ENCODE results near the gene LAPTM5.

The LAPTM5 gene

DNA sequence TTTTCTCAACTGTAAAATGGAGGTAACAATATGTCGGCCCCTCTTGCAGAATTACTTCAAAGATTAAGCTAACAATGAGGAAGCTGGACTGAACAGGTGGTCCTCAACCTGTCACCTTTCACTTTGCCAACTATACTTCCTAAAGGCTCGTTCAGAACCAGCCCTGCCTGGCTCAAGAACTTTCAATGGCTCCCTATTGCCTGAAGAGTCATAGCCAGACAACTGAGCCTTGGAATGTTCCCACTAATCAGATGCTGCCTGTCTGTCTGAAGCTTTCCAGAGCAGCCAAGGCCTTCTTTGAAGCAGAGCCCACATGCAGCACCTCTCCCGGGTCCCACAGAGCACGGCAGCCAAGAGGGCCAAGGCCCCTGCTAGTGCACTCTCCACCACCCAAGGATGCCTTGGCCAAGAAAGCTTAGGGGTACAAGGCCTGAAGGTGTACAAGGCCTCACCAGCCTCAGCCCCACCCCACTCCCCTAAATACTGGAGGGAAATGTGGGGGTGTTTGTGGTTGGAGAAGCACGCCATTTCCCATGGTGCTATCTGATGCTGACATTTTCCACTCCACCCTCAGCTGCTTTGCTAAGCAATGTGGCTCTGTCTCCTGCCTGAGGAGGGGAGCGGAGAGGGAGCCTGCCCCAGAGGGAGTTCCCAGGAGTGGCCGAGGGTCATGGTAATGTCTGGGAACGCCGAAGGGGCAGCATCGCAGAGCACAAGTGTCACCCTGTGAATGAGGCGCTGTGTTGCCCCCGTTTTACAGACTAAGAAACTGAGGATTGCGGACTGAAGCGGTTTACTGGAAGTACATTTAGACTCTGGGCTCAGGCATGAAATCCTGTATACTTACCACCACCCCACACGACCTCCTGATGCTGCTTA lies 8.2 kb upstream of the LAPTM5 start:
- no peak overlapping the region for H3K23ac ChIP-seq (ENCODE audit: low read length)
- no peak overlapping the region for H3K18ac ChIP-seq (ENCODE audit: low read length)
- no peak overlapping the region for H2AFZ ChIP-seq (ENCODE audit: insufficient read depth, low read length, poor library complexity)
- peak overlapping the region; percentile 12 for H3K14ac ChIP-seq (ENCODE audit: low read length)
- H2BK12ac ChIP-seq (ENCODE audit: low read length) = no peak overlapping the region
- whole genome bisulfite sequencing (ENCODE audit: extremely low coverage, insufficient coverage, insufficient read length) = no CpG with 5 or more reads among the region's 15 CpGs
- H3K4me1 ChIP-seq (ENCODE audit: control insufficient read depth in 1 of 2, insufficient read depth in 2 of 2, low read length in 2 of 2) = peaks cover 21 to 22% of the 10 kb centered on the region in 2 experiments
- H2AK5ac ChIP-seq (ENCODE audit: low read length) = peak overlapping the region; percentile 15
- H4K91ac ChIP-seq (ENCODE audit: low read depth, low read length) = no peak overlapping the region
- peaks cover under 1% of the 10 kb centered on the region for H3K9me3 ChIP-seq (ENCODE audit: insufficient read depth, low read depth, low read length)
- no peak overlapping the region for H4K12ac ChIP-seq (ENCODE audit: low read depth, low read length)
- no peak overlapping the region for H3K27ac ChIP-seq (ENCODE audit: low read depth, low read length)
- H3K79me1 ChIP-seq (ENCODE audit: low read length) = peaks cover 13% of the 10 kb centered on the region
- no peaks in the 10 kb centered on the region for H3K36me3 ChIP-seq (ENCODE audit: control insufficient read depth in 1 of 2, insufficient read depth in 2 of 2, low read length in 2 of 2)
- H3K4ac ChIP-seq (ENCODE audit: low read depth, low read length) = no peak overlapping the region
- no peaks in the 10 kb centered on the region for H3K27me3 ChIP-seq (ENCODE audit: insufficient read depth, low read length)
- no peaks in the 10 kb centered on the region for H3K79me2 ChIP-seq (ENCODE audit: control insufficient read depth, insufficient read depth, low read length, poor library complexity)
- peak overlapping the region; percentile 4 for H3K4me3 ChIP-seq (ENCODE audit: low read depth, low read length)
- no peak overlapping the region for H2BK5ac ChIP-seq (ENCODE audit: low read depth, low read length, poor library complexity)
- no peak overlapping the region for H3K4me2 ChIP-seq (ENCODE audit: low read length)
- no peak overlapping the region for H2BK120ac ChIP-seq (ENCODE audit: insufficient read depth, low read length, poor library complexity)
- DNase-seq = peak; percentile 25 to 36
- H4K8ac ChIP-seq (ENCODE audit: low read depth, low read length) = no peak overlapping the region
- H3K9ac ChIP-seq (ENCODE audit: low read length) = no peak overlapping the region

DNA sequence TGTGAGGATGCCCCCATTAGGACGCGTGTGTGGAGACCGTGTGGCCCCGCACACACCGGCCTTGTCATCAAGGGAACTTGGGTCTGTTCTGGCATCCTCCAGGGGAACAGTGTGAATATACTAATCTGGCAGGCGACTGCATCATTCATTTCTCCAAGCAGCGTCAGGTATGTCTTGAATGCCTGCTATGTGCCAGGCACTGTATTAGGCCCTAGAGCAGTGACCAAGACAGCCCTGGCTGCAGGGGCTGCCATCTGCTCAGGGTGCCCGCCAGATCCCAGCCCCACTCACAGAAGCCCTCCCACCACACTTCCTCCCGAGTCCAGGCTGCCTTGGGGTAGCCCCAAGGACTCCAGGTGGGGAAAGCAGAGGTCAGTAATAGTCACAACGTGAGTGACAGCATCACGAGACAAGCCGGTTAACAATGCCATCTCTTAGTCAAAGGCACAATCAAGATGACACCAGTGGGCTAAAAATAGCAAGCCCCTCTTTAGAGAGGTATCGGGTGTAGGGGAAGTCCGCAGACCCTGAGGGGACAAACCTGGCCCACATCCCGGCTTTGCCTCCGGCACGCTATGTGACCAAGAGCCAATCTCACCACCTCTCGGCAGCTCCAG lies 7.5 kb upstream of the LAPTM5 start:
- Histone ChIP-seq H3K36me3 (ENCODE audit: control insufficient read depth in 1 of 2, insufficient read depth in 2 of 2, low read length in 2 of 2) (no peaks in the 10 kb centered on the region), H4K91ac (ENCODE audit: low read depth, low read length) (peak overlapping the region; percentile 39), H2BK120ac (ENCODE audit: insufficient read depth, low read length, poor library complexity) (no peak overlapping the region), H3K4me2 (ENCODE audit: low read length) (no peak overlapping the region), H3K79me1 (ENCODE audit: low read length) (peaks cover 13% of the 10 kb centered on the region), H3K27ac (ENCODE audit: low read depth, low read length) (no peak overlapping the region), H3K23ac (ENCODE audit: low read length) (no peak overlapping the region), H4K8ac (ENCODE audit: low read depth, low read length) (no peak overlapping the region), H3K4me3 (ENCODE audit: low read depth, low read length) (no peak overlapping the region), H3K18ac (ENCODE audit: low read length) (no peak overlapping the region), H3K27me3 (ENCODE audit: insufficient read depth, low read length) (no peaks in the 10 kb centered on the region), H4K12ac (ENCODE audit: low read depth, low read length) (no peak overlapping the region), H2AK5ac (ENCODE audit: low read length) (peak overlapping the region; percentile 22), H3K9me3 (ENCODE audit: insufficient read depth, low read depth, low read length) (peaks cover 2% of the 10 kb centered on the region), H3K4ac (ENCODE audit: low read depth, low read length) (no peak overlapping the region), H3K9ac (ENCODE audit: low read length) (no peak overlapping the region), H2BK5ac (ENCODE audit: low read depth, low read length, poor library complexity) (no peak overlapping the region), H3K4me1 (ENCODE audit: control insufficient read depth in 1 of 2, insufficient read depth in 2 of 2, low read length in 2 of 2) (peaks cover 24% of the 10 kb centered on the region in 2 experiments), H2BK12ac (ENCODE audit: low read length) (peak overlapping the region; percentile 8), H3K79me2 (ENCODE audit: control insufficient read depth, insufficient read depth, low read length, poor library complexity) (no peaks in the 10 kb centered on the region), H2AFZ (ENCODE audit: insufficient read depth, low read length, poor library complexity) (no peak overlapping the region), H3K14ac (ENCODE audit: low read length) (no peak overlapping the region)
- peak; percentile 56 to 74 for DNase-seq
- WGBS (ENCODE audit: extremely low coverage, insufficient coverage, insufficient read length) = no CpG with 5 or more reads among the region's 18 CpGs

DNA sequence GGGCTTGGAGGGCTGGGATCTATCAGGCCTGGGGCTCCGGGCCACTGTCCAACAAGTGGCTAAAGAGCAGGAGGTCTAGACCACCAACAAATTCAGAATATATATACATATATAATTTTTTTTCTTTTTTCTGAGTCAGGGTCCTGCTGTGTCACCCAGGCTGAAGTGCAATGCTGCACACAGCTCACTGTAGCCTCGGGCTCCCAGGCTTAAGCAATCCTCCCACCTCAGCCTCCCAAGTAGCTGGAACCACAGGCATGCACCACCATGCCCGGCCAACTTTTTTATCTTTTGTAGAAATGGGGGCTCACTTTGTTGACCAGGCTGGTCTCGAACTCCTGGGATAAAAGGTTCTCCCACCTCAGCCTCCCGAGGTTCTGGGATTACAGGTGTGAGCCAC lies 6.8 kb upstream of the LAPTM5 start:
- H2BK120ac ChIP-seq (ENCODE audit: insufficient read depth, low read length, poor library complexity) = peak overlapping the region; percentile 57
- no peak overlapping the region for H3K18ac ChIP-seq (ENCODE audit: low read length)
- no peak overlapping the region for H4K12ac ChIP-seq (ENCODE audit: low read depth, low read length)
- no peak overlapping the region for H2AK5ac ChIP-seq (ENCODE audit: low read length)
- H3K14ac ChIP-seq (ENCODE audit: low read length) = no peak overlapping the region
- H3K23ac ChIP-seq (ENCODE audit: low read length) = no peak overlapping the region
- no peak overlapping the region for H3K4ac ChIP-seq (ENCODE audit: low read depth, low read length)
- H3K9me3 ChIP-seq (ENCODE audit: insufficient read depth, low read depth, low read length) = peaks cover 3% of the 10 kb centered on the region
- H3K4me3 ChIP-seq (ENCODE audit: low read depth, low read length) = no peak overlapping the region
- no peak overlapping the region for H3K27ac ChIP-seq (ENCODE audit: low read depth, low read length)
- H2BK12ac ChIP-seq (ENCODE audit: low read length) = peak overlapping the region; percentile 42
- H3K4me1 ChIP-seq (ENCODE audit: control insufficient read depth in 1 of 2, insufficient read depth in 2 of 2, low read length in 2 of 2) = peaks cover 24% of the 10 kb centered on the region in 2 experiments
- no peak overlapping the region for H2BK5ac ChIP-seq (ENCODE audit: low read depth, low read length, poor library complexity)
- peaks cover 13% of the 10 kb centered on the region for H3K79me1 ChIP-seq (ENCODE audit: low read length)
- no peak overlapping the region for H3K9ac ChIP-seq (ENCODE audit: low read length)
- H3K79me2 ChIP-seq (ENCODE audit: control insufficient read depth, insufficient read depth, low read length, poor library complexity) = no peaks in the 10 kb centered on the region
- H3K27me3 ChIP-seq (ENCODE audit: insufficient read depth, low read length) = no peaks in the 10 kb centered on the region
- no peak overlapping the region for H4K8ac ChIP-seq (ENCODE audit: low read depth, low read length)
- DNase-seq = peak; percentile 81 to 82
- H3K4me2 ChIP-seq (ENCODE audit: low read length) = no peak overlapping the region
- no CpG with 5 or more reads among the region's 5 CpGs for WGBS (ENCODE audit: extremely low coverage, insufficient coverage, insufficient read length)
- no peak overlapping the region for H2AFZ ChIP-seq (ENCODE audit: insufficient read depth, low read length, poor library complexity)
- H3K36me3 ChIP-seq (ENCODE audit: control insufficient read depth in 1 of 2, insufficient read depth in 2 of 2, low read length in 2 of 2) = no peaks in the 10 kb centered on the region
- peak overlapping the region; percentile 50 for H4K91ac ChIP-seq (ENCODE audit: low read depth, low read length)

DNA sequence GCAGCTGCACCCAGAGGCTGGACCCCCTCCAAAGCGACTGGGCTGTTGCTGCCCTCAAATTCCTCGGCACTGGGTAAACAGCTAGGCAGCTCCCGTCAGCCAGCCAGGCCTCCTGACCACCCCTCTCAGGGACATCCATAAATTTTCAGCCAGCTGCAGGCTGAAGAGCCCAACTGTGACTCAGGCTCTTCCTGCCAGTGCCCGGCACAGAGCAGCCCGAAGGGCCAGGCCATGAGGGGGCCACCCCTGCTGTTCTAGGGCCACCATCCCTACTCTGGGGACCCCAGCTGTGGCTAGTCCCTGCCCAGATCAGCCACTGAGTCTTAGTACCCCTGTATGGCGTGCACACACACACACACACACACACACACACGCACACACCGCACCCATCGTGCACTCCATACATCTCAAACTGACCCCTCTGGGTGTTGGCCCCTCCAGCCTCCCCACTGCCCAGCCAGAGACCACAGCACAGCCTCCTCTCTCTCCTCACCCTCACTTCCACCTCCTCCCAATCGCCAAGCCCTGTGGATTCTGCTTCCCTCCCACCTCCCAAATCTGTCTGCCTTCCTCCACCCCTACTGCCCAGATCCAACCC lies 6.2 kb upstream of the LAPTM5 start:
- Histone ChIP-seq H3K14ac (ENCODE audit: low read length) (peak overlapping the region; percentile 34), H2BK120ac (ENCODE audit: insufficient read depth, low read length, poor library complexity) (peak overlapping the region; percentile 57), H3K9me3 (ENCODE audit: insufficient read depth, low read depth, low read length) (peaks cover 3% of the 10 kb centered on the region), H4K8ac (ENCODE audit: low read depth, low read length) (no peak overlapping the region), H3K4me1 (ENCODE audit: control insufficient read depth in 1 of 2, insufficient read depth in 2 of 2, low read length in 2 of 2) (peaks cover 24% of the 10 kb centered on the region in 2 experiments), H3K27me3 (ENCODE audit: insufficient read depth, low read length) (no peaks in the 10 kb centered on the region), H3K79me2 (ENCODE audit: control insufficient read depth, insufficient read depth, low read length, poor library complexity) (no peaks in the 10 kb centered on the region), H3K79me1 (ENCODE audit: low read length) (peaks cover 13% of the 10 kb centered on the region), H3K27ac (ENCODE audit: low read depth, low read length) (no peak overlapping the region), H3K4me2 (ENCODE audit: low read length) (no peak overlapping the region), H2BK12ac (ENCODE audit: low read length) (peak overlapping the region; percentile 42), H3K4me3 (ENCODE audit: low read depth, low read length) (no peak overlapping the region), H2AFZ (ENCODE audit: insufficient read depth, low read length, poor library complexity) (no peak overlapping the region), H2AK5ac (ENCODE audit: low read length) (peak overlapping the region; percentile 40), H4K12ac (ENCODE audit: low read depth, low read length) (no peak overlapping the region), H3K18ac (ENCODE audit: low read length) (peak overlapping the region; percentile 1), H4K91ac (ENCODE audit: low read depth, low read length) (peak overlapping the region; percentile 50), H3K23ac (ENCODE audit: low read length) (no peak overlapping the region), H3K4ac (ENCODE audit: low read depth, low read length) (no peak overlapping the region), H3K36me3 (ENCODE audit: control insufficient read depth in 1 of 2, insufficient read depth in 2 of 2, low read length in 2 of 2) (no peaks in the 10 kb centered on the region), H3K9ac (ENCODE audit: low read length) (no peak overlapping the region), H2BK5ac (ENCODE audit: low read depth, low read length, poor library complexity) (no peak overlapping the region)
- no CpG with 5 or more reads among the region's 10 CpGs for WGBS (ENCODE audit: extremely low coverage, insufficient coverage, insufficient read length)
- no peak for DNase-seq
